Heart left ventricle (tissue), 16 donors: Measurements from ENCODE around the gene ASB2. TPM values are rescaled to one million over a fixed set of nuclear protein-coding genes. Genes with fewer than 3 reads are reported as not detected.
A peak's percentile ranks its signal among the peaks of the same experiment; 100 is the strongest.

Source experiments
- ATAC-seq, 4 donors: fragments of 200-7000 bp; cut with Tn5 transposase; one replicate each; pipeline ENCODE4 v1.9.1; 2020 to 2022; ENCODE audit warnings: moderate library complexity in 4 of 4, mild to moderate bottlenecking in 3 of 4, moderate number of reproducible peaks in 1 of 4
- DNase-seq, 5 donors: peaks; one replicate each; pipeline ENCODE4 v3.0.0-alpha.2; 2020
- H3K27ac ChIP-seq, 12 donors: fragments of 200-600 bp; sonication (generic) in 4 of 12; one replicate each; pipeline versions ENCODE4 v1.5.0 to v1.8.0; 2016 to 2022; ENCODE audit warnings: mild to moderate bottlenecking in 2 of 12
- H3K27me3 ChIP-seq, 9 donors: fragments of 200-600 bp; sonication (generic) in 2 of 9; one replicate each; pipeline versions ENCODE4 v1.5.1 to v1.8.0; 2016 to 2022; ENCODE audit warnings: mild to moderate bottlenecking in 3 of 9
- H3K36me3 ChIP-seq, 9 donors: fragments of 200-600 bp; sonication (generic) in 2 of 9; one replicate each; pipeline versions ENCODE4 v1.5.0 to v1.8.0; 2018 to 2022; ENCODE audit warnings: mild to moderate bottlenecking in 2 of 9
- H3K4me1 ChIP-seq, 12 donors: fragments of 200-600 bp; sonication (generic) in 4 of 12; one replicate each; pipeline versions ENCODE4 v1.5.0 to v1.8.0; 2016 to 2022; ENCODE audit warnings: mild to moderate bottlenecking in 3 of 12
- H3K4me3 ChIP-seq, 12 donors: fragments of 200-600 bp; sonication (generic) in 4 of 12; one replicate each; pipeline versions ENCODE4 v1.5.0 to v1.8.0; 2017 to 2022; ENCODE audit warnings: mild to moderate bottlenecking in 9 of 12, moderate library complexity in 4 of 12
- H3K9me3 ChIP-seq, 12 donors: fragments of 200-600 bp; sonication (generic) in 4 of 12; one replicate each; pipeline versions ENCODE4 v1.5.0 to v1.8.0; 2016 to 2022; ENCODE audit warnings: mild to moderate bottlenecking in 1 of 12
- POLR2A ChIP-seq, 2 donors: fragments of 450-650 bp; IDR thresholded peaks; one replicate each; pipeline ENCODE4 v1.6.1; 2017; ENCODE audit warnings: antibody characterized with exemption in 2 of 2, mild to moderate bottlenecking in 2 of 2, moderate library complexity in 2 of 2
- WGBS, 4 donors: extraction: QIAGEN DNeasy Blood & Tissue Kit in 2 of 4; methylation state at CpG; one replicate each; pipeline versions ENCODE4 v1.1.5 to v1.1.7; 2013 to 2018; 5-methylcytosine and 5-hydroxymethylcytosine counted together
- intact Hi-C, 10 donors: fragments of 100-400 bp; cut with DNase I; formaldehyde crosslinking; loops; one replicate each; pipeline versions ENCODE4 v1.11.1 to v1.14.2; 2022
- polyA plus RNA-seq, 2 donors: library from polyadenylated mRNA; stranded (reverse); fragments of 200-250 nt; gene quantifications; one replicate each; pipeline ENCODE4 v1.2.3, GENCODE V29; 2013
- total RNA-seq, 9 donors: library from RNA; depleted of rRNA in 2 of 9; stranded (reverse); fragments of >200 nt in 2 of 9; fragmentation: NEBNext Ultra II Directional in 3 of 9; extraction: Animal tissue kit (Norgen Biotek cat#: 25700) in 3 of 9; gene quantifications; one replicate each; pipeline versions ENCODE4 v1.1.0 to v1.2.4, GENCODE V29; 2016 to 2023
- TF ChIP-seq, protein P1 (sequence below), 12 donors: fragments of 200-600 bp; sonication (generic) in 4 of 12; IDR thresholded peaks; one replicate each; pipeline versions ENCODE4 v1.5.0 to v1.8.0; 2018 to 2022; ENCODE audit warnings: antibody characterized with exemption in 12 of 12, mild to moderate bottlenecking in 5 of 12
- donor health status: ischemic (EF 13 %, LVEDD 7.1; RV severe dilation, severe dysfunction).
- donor health status: healthy with polysubstance abuse.
- donor health status: DM: no; HTN: yes; CAD: no.
- donor health status: DM: no; HTN: no; CAD: no.
- donor health status: ischemic (EF 25% LVEDD 6.9; RV normal size, moderate dysfunction).
- donor health status: ischemic (EF 25% LVEDD 5.7; RV mildly dilated, moderate dysfunction).
- donor health status: healthy.
- donor health status: DM: yes; HTN: yes; CAD: no.
- donor health status: ischemic (EF 35%, LVEDD 5.7; RV mildly dilated, moderate dysfunction).
- donor health status: nonischemic (EF 11% LVEDD 7.7; RV severe dilation, severe dysfunction).
- donor health status: DM: yes; HTN: yes; CAD: no.
- donor health status: PGD.
- donor health status: ischemic (EF 29% LVEDD 5.4; RV normal size, mild dysfunction).
- donor health status: nonischemic (EF 23%, LVEDD 6.1; RV moderate dilation, normal function).

The ASB2 gene
- total and polyA plus RNA-seq, 11 donors: 22.4 to 411 (median 166) TPM

- Histone ChIP-seq H3K9me3 (no peaks in the 10 kb centered on the region), H3K27me3 (no peaks in the 10 kb centered on the region), H3K4me3 (no peak overlapping the region), H3K36me3 (peaks cover 0 to 48% (median 12%) of the 10 kb centered on the region in 9 donors), H3K27ac (peak overlapping the region in 11 of 12 donors; percentile 49 to 87 (median 77)), H3K4me1 (peaks cover 3 to 95% (median 49%) of the 10 kb centered on the region in 12 donors)
- ATAC-seq (no peak), DNase-seq (no peak)
- TF ChIP-seq, protein P1, sequence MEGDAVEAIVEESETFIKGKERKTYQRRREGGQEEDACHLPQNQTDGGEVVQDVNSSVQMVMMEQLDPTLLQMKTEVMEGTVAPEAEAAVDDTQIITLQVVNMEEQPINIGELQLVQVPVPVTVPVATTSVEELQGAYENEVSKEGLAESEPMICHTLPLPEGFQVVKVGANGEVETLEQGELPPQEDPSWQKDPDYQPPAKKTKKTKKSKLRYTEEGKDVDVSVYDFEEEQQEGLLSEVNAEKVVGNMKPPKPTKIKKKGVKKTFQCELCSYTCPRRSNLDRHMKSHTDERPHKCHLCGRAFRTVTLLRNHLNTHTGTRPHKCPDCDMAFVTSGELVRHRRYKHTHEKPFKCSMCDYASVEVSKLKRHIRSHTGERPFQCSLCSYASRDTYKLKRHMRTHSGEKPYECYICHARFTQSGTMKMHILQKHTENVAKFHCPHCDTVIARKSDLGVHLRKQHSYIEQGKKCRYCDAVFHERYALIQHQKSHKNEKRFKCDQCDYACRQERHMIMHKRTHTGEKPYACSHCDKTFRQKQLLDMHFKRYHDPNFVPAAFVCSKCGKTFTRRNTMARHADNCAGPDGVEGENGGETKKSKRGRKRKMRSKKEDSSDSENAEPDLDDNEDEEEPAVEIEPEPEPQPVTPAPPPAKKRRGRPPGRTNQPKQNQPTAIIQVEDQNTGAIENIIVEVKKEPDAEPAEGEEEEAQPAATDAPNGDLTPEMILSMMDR (IDR thresholded peaks at IDR 0.05): no peak
- no peak for TF ChIP-seq POLR2A (IDR thresholded peaks at IDR 0.05)
- intact Hi-C loops: loop anchor here in 2 of 10 donors (2.0 to 10.0 kb wide), 2 partner anchors 14 to 176 kb away; no protein-coding TSS in a partner anchor
- WGBS, 4 donors: 79 to 85% (median 82%) methylated on average over 6 to 7 of the region's 7 CpGs
These were observed 17.7 kb downstream of the ASB2 start for GRCh38 chr14:93958567-93959238.

- ATAC-seq (no peak), DNase-seq (peak in 1 of 5 donors; percentile 16)
- H3K4me1 ChIP-seq: peaks cover 3 to 95% (median 45%) of the 10 kb centered on the region in 12 donors
- H3K27me3 ChIP-seq: no peaks in the 10 kb centered on the region
- peaks cover 0 to 51% (median 13%) of the 10 kb centered on the region in 9 donors for H3K36me3 ChIP-seq
- peak overlapping the region; percentile 28 to 87 (median 76) for H3K27ac ChIP-seq
- H3K4me3 ChIP-seq: no peak overlapping the region
- intact Hi-C loops: loop anchor here in 2 of 10 donors (2.0 to 10.0 kb wide), 2 partner anchors 15 to 177 kb away; no protein-coding TSS in a partner anchor
- no peak for TF ChIP-seq POLR2A (IDR thresholded peaks at IDR 0.05)
- TF ChIP-seq, protein P1 (IDR thresholded peaks at IDR 0.05): no peak
- no peaks in the 10 kb centered on the region for H3K9me3 ChIP-seq
- 78 to 89% (median 84%) methylated on average over 12 to 16 of the region's 16 CpGs for WGBS, 4 donors
These were observed 18.4 kb downstream of the ASB2 start for GRCh38 chr14:93957751-93958566.

DNA sequence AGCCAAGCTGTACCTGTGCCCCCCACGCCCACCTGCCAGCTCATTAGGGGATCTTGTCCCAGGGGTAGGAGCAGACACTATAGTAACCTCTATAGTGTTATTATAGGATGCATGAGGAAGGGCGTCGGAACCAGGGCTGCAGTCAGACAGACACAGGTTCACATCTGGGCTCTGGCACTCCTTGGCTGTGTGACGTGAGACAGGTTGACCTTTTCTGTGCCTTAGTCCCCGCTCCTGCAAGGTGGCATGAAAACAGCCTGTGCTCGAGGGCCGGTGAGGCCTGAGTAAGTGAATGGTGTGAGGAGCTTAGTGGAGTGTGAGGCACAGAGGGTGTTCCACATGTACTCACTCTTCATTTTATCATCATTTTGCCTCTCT, 19.0 kb downstream of the ASB2 start:
- 49 to 66% (median 58%) methylated on average over 7 of the region's 7 CpGs for WGBS, 4 donors
- H3K36me3 ChIP-seq: peaks cover 0 to 50% (median 20%) of the 10 kb centered on the region in 9 donors

More for the DNA sequence above, 19.0 kb downstream of the ASB2 start:
- intact Hi-C loops: loop anchor here in 1 of 10 donors (10.0 kb wide), 1 partner anchor 177 kb away; no protein-coding TSS in a partner anchor
- H3K27ac ChIP-seq: peak overlapping the region; percentile 28 to 87 (median 76)
- no peaks in the 10 kb centered on the region for H3K27me3 ChIP-seq
- DNase-seq (peak in 2 of 5 donors; percentile 26 to 54), ATAC-seq (peak in 3 of 4 donors; percentile 3 to 57 (median 15))
- no peaks in the 10 kb centered on the region for H3K9me3 ChIP-seq
- H3K4me3 ChIP-seq: no peak overlapping the region
- peaks cover 3 to 95% (median 42%) of the 10 kb centered on the region in 12 donors for H3K4me1 ChIP-seq
- no peak for TF ChIP-seq POLR2A (IDR thresholded peaks at IDR 0.05)
- TF ChIP-seq, protein P1 (IDR thresholded peaks at IDR 0.05): no peak
